Nephron (organoid): ENCODE data around the gene C5orf46.
"Not testable (repeated sequence)": the region's sequence is repeated elsewhere in the genome, so short reads cannot be mapped to it uniquely, and the experiment has no call there.

Source experiments
- H3K27ac Mint-ChIP-seq, 3 experiments: 2 replicates each; pipeline ENCODE4 v1.8.0; 2020; ENCODE audit warnings: mixed read lengths in 3 of 3, mild to moderate bottlenecking in 2 of 3, moderate library complexity in 1 of 3
- H3K27me3 Mint-ChIP-seq: 2 replicates; pipeline ENCODE4 v1.8.0; 2021; ENCODE audit warnings: low read depth, mild to moderate bottlenecking, moderate library complexity, mixed read lengths
- H3K36me3 Mint-ChIP-seq: 2 replicates; pipeline ENCODE4 v1.8.0; 2020; ENCODE audit warnings: low read depth, mixed read lengths
- H3K4me1 Mint-ChIP-seq: 2 replicates; pipeline ENCODE4 v1.8.0; 2020; ENCODE audit warnings: mixed read lengths
- H3K4me3 Mint-ChIP-seq, 3 experiments: 2 replicates each; pipeline ENCODE4 v1.8.0; 2020; ENCODE audit warnings: mild to moderate bottlenecking in 3 of 3, mixed read lengths in 3 of 3, moderate library complexity in 2 of 3
- H3K9me3 Mint-ChIP-seq: 2 replicates; pipeline ENCODE4 v1.8.0; 2020; ENCODE audit warnings: mixed read lengths
- CTCF ChIP-seq, 3 experiments: fragments of 200-600 bp; sonication (generic); IDR thresholded peaks; one replicate each; pipeline ENCODE4 v1.5.0; 2021; ENCODE audit warnings: antibody characterized with exemption in 3 of 3; ENCODE audit not compliant: unreplicated experiment in 3 of 3

The C5orf46 gene

DNA sequence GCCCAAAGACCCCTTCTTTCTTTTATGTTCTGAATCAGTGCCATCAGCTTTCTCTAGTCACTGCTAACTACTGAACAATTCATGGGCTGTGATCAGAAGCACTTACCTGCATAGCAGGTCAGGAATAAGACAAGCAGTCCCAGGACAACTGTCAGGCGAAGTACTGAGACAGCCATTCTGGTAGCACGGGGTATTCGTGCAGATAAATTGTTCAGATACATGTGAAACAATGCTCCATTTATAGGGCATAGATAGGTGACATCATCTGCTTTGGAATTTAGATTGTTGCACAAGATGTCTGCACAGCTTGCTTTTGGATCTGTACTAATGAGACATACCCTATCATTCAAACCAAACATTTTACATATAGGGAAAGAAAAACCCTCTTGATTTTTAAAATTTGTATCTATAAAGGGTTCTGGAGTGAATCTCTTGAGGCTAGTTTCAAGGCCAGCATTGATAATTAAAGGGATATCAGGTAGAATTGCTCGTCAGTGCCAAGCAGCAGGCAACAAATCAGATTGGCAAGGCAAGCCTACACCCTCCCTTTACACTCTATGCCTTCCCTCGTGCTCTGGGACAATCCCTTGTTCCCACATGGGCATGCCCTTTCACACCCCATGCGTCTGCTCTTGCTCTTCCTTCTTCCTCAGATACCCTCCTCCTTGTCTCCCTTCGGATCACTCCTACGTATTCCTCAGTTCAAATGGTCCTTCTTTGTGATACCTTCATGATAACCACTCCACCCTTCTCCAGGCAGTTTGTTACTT, at the start of gene C5orf46:
Gene C5orf46 (minus strand): TSS at position 213 of the 770 bp plus-strand sequence. CDS start 37 bp downstream, at position 176.
- Mint-ChIP-seq H3K9me3 (no peaks in the 10 kb centered on the region), H3K4me1 (peaks cover 4% of the 10 kb centered on the region), H3K36me3 (no peaks in the 10 kb centered on the region), H3K4me3 (no peak within 1 kb of the TSS), H3K27ac (no peak within 1 kb of the TSS), H3K27me3 (no peaks in the 10 kb centered on the region)
- TF ChIP-seq CTCF (IDR thresholded peaks at IDR 0.05; ENCODE audit: unreplicated experiment in 3 of 3) = no peak

GRCh38 chr5:147954971-147955370, 48.6 kb upstream of the C5orf46 start:
- no peaks in the 10 kb centered on the region for H3K27me3 Mint-ChIP-seq
- H3K9me3 Mint-ChIP-seq = no peaks in the 10 kb centered on the region
- H3K36me3 Mint-ChIP-seq = no peaks in the 10 kb centered on the region
- H3K4me1 Mint-ChIP-seq = no peaks in the 10 kb centered on the region
- H3K27ac Mint-ChIP-seq = no peak overlapping the region
- TF ChIP-seq CTCF (IDR thresholded peaks at IDR 0.05; ENCODE audit: unreplicated experiment in 3 of 3) = no peak
- H3K4me3 Mint-ChIP-seq = no peak overlapping the region

GRCh38 chr5:147949711-147950573, 43.6 kb upstream of the C5orf46 start:
- TF ChIP-seq CTCF (IDR thresholded peaks at IDR 0.05; ENCODE audit: unreplicated experiment in 3 of 3) = peak; percentile 59 to 79 (median 61)
- H3K27me3 Mint-ChIP-seq = no peaks in the 10 kb centered on the region
- no peaks in the 10 kb centered on the region for H3K4me1 Mint-ChIP-seq
- no peak overlapping the region for H3K27ac Mint-ChIP-seq
- H3K36me3 Mint-ChIP-seq = no peaks in the 10 kb centered on the region
- H3K9me3 Mint-ChIP-seq = peaks cover 5% of the 10 kb centered on the region
- H3K4me3 Mint-ChIP-seq = no peak overlapping the region

GRCh38 chr5:147946658-147947274, 40.4 kb upstream of the C5orf46 start:
- H3K36me3 Mint-ChIP-seq, H3K9me3 Mint-ChIP-seq, H3K4me1 Mint-ChIP-seq, H3K27me3 Mint-ChIP-seq: not testable (repeated sequence)
- peak overlapping the region; percentile 82 to 96 (median 93) for H3K27ac Mint-ChIP-seq
- H3K4me3 Mint-ChIP-seq = peak overlapping the region; percentile 64 to 89 (median 81)

GRCh38 chr5:147939431-147940114, 33.2 kb upstream of the C5orf46 start:
- Mint-ChIP-seq H3K27me3 (peaks cover 4% of the 10 kb centered on the region), H3K9me3 (peaks cover 5% of the 10 kb centered on the region), H3K4me3 (no peak overlapping the region), H3K4me1 (no peaks in the 10 kb centered on the region), H3K36me3 (no peaks in the 10 kb centered on the region), H3K27ac (no peak overlapping the region)
- no peak for TF ChIP-seq CTCF (IDR thresholded peaks at IDR 0.05; ENCODE audit: unreplicated experiment in 3 of 3)

- H3K4me3 Mint-ChIP-seq = no peak overlapping the region
- no peak overlapping the region for H3K27ac Mint-ChIP-seq
- H3K9me3 Mint-ChIP-seq = no peaks in the 10 kb centered on the region
- no peaks in the 10 kb centered on the region for H3K36me3 Mint-ChIP-seq
- peaks cover 4% of the 10 kb centered on the region for H3K27me3 Mint-ChIP-seq
- no peaks in the 10 kb centered on the region for H3K4me1 Mint-ChIP-seq
- TF ChIP-seq CTCF (IDR thresholded peaks at IDR 0.05; ENCODE audit: unreplicated experiment in 3 of 3) = peak; percentile 40 to 50 (median 50)
Measured at GRCh38 chr5:147935032-147935431, 28.7 kb upstream of the C5orf46 start.
